K562 (cell line): ENCODE results near the gene NES. TPM values are rescaled to one million over a fixed set of nuclear protein-coding genes. Genes with fewer than 3 reads are reported as not detected.

Experiments
- CREM ChIP-seq: IDR thresholded peaks from 2 replicates; pipeline ENCODE4 v1.6.1; 2014; ENCODE audit warnings: antibody characterized with exemption, low read depth
- HNRNPUL1 ChIP-seq: fragments of 200-400 bp; formaldehyde crosslinking; IDR thresholded peaks from 2 replicates; pipeline ENCODE4 v1.6.1; 2017; ENCODE audit warnings: low read length
- NELFE ChIP-seq: IDR thresholded peaks from 2 replicates; pipeline ENCODE4 v1.6.1; 2011; ENCODE audit warnings: mild to moderate bottlenecking; ENCODE audit not compliant: insufficient read depth, insufficient read length
- PHB ChIP-seq: fragments of 250-450 bp; sonication (Bioruptor Pico); IDR thresholded peaks from 2 replicates; pipeline ENCODE4 v1.5.0; 2021
- REST ChIP-seq, 2 experiments: fragments of 450-650 bp; formaldehyde crosslinking in 1 of 2; IDR thresholded peaks; 2 replicates each; pipeline versions ENCODE4 v1.4.0 to v1.6.1; 2014 to 2020; ENCODE audit warnings: mild to moderate bottlenecking in 2 of 2, borderline replicate concordance in 1 of 2, low read depth in 1 of 2
- THRAP3 ChIP-seq: fragments of 450-650 bp; IDR thresholded peaks from 2 replicates; pipeline ENCODE4 v1.6.1; 2016; ENCODE audit warnings: mild to moderate bottlenecking, inconsistent platforms, borderline replicate concordance
- ZNF239 ChIP-seq: fragments of 250-450 bp; sonication (Bioruptor Pico); IDR thresholded peaks from 2 replicates; pipeline ENCODE4 v1.4.0; 2020; ENCODE audit warnings: mild to moderate bottlenecking
- ZNF407 ChIP-seq: fragments of 450-650 bp; IDR thresholded peaks from 2 replicates; pipeline ENCODE4 v1.6.1; 2016; ENCODE audit warnings: low read depth
- ZNF512 ChIP-seq: IDR thresholded peaks from 2 replicates; pipeline ENCODE4 v1.6.1; 2016; ENCODE audit warnings: missing genetic modification characterization, missing compliant biosample characterization
- polyA plus RNA-seq, 8 experiments: library from polyadenylated mRNA; depleted of rRNA in 4 of 8; stranded (reverse) in 5 of 8; unstranded in 3 of 8; fragments of >200 nt; fragmentation: Nextera tagmentation in 2 of 8; fragmentation: Illumina TruSeq in 1 of 8; extraction: Ambion mirVana in 2 of 8; extraction: Trizol in 1 of 8; gene quantifications; 2 replicates each; pipeline versions ENCODE4 v1.2.1 to v1.2.3, GENCODE V29; 2011 to 2014; ENCODE audit warnings: inconsistent platforms in 1 of 8, missing spikeins in 1 of 8
- total RNA-seq, 7 experiments: library from RNA; depleted of rRNA in 6 of 7; stranded (reverse); fragments of >200 nt in 6 of 7; fragmentation: Illumina TruSeq in 2 of 7; extraction: Trizol in 2 of 7; gene quantifications; 2 replicates each; pipeline versions ENCODE4 v1.2.1 to v1.2.3, GENCODE V29; 2011 to 2021; ENCODE audit warnings: low replicate concordance in 1 of 7

The NES gene
- total and polyA plus RNA-seq, 9 of the 15 experiments (the other 6 are each of a cell fraction or from before 2014, with no cell fraction given): 0.10 to 8.6 (median 4.2) TPM

GRCh38 chr1:156691665-156692440 is 14.6 kb upstream of the NES start (continued):
- TF ChIP-seq NELFE (no peak), THRAP3 (no peak), ZNF407 (no peak), CREM (peak; percentile 46; the same call in 1 of the 2 replicates), PHB (no peak), REST (IDR thresholded peaks at IDR 0.05; ENCODE audit: borderline replicate concordance) (no peak), REST (CRISPR knock-in tag; IDR thresholded peaks at IDR 0.05; ENCODE audit: low read depth) (no peak), HNRNPUL1 (no peak), ZNF512 (peak; percentile 54; the same call in 1 of the 2 replicates), ZNF239 (CRISPR knock-in tag) (no peak)
